Measurements from ENCODE around the gene TTYH1. TPM values are rescaled to one million over a fixed set of nuclear protein-coding genes. Genes with fewer than 3 reads are reported as not detected.

Gene TTYH1
- total and polyA plus RNA-seq, 2 of the 4 experiments (the other 2 are of a cell fraction): not detected

DNA sequence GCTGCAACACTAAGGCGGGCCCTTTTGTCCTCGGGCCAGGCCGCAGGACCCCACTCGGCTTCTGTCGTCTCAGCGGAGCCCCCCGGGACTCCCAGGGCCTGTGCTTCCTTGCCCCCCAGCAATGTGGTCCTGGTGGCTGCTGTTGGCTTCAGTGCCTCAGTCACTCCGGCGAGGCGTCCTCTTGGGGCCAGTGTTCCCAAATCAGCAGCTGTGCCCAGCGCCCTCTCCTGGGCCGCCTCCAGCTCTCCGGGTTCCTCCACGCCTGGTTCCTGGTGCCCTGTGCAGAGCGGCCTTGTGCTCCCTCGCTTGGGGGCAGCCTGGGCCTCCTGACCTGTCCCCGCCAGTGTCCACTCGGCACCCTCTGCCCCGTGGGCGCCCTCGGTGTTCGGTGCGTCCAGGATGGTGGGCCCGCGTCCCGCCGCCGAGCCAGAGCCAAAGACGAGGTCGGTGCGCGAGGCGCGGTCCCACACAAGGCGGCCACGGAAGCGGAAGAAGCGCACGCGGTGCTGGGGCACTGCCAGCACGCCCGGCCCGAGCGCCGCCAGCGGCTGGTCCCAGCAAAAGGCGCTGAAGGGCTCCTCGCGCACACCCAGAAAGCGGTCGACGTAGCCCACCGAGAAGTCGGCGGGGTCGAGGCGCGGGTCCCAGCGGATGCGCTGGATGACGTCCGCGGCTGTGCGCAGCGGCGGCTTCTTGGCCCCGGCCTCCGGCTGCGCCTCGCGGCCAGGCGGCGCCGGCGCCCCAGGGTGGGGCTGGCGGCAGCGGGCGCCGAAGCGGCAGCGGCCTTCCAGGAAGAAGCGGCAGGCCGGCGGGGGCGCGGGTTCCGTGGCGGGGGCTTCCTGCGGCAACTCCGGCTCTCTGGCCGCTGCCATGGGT is 47.6 kb downstream of the TTYH1 start (continued):
- TF ChIP-seq, protein P1, sequence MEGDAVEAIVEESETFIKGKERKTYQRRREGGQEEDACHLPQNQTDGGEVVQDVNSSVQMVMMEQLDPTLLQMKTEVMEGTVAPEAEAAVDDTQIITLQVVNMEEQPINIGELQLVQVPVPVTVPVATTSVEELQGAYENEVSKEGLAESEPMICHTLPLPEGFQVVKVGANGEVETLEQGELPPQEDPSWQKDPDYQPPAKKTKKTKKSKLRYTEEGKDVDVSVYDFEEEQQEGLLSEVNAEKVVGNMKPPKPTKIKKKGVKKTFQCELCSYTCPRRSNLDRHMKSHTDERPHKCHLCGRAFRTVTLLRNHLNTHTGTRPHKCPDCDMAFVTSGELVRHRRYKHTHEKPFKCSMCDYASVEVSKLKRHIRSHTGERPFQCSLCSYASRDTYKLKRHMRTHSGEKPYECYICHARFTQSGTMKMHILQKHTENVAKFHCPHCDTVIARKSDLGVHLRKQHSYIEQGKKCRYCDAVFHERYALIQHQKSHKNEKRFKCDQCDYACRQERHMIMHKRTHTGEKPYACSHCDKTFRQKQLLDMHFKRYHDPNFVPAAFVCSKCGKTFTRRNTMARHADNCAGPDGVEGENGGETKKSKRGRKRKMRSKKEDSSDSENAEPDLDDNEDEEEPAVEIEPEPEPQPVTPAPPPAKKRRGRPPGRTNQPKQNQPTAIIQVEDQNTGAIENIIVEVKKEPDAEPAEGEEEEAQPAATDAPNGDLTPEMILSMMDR (conservative IDR thresholded peaks at IDR 0.05; ENCODE audit: low read depth, low read length): 0 out of 2 replicates have a peak, but pooled peaks have one; percentile 0
- TF ChIP-seq FOS (IDR thresholded peaks at IDR 0.05; ENCODE audit: low read depth, low read length): no peak

Data from IMR-90 (cell line).